Epithelial cell of proximal tubule (primary cell): ENCODE measurements around the gene NES. TPM values are rescaled to one million over a fixed set of nuclear protein-coding genes. Genes with fewer than 3 reads are reported as not detected.

ENCODE experiments used
- DNase-seq: peaks from one replicate; pipeline ENCODE4 v3.0.0-alpha.2; 2011; ENCODE audit warnings: low read depth
- H3K4me3 ChIP-seq: 2 replicates; pipeline ENCODE4 v1.5.1; 2011; ENCODE audit warnings: low read depth, mild to moderate bottlenecking, low read length
- total RNA-seq: library from RNA; depleted of rRNA; stranded (reverse); fragments of >200 nt; gene quantifications from 2 replicates; pipeline ENCODE4 v1.2.3, GENCODE V29; 2015
- TF ChIP-seq, protein P1 (sequence below): conservative IDR thresholded peaks from 2 replicates; pipeline ENCODE4 v1.5.1; 2012; ENCODE audit warnings: low read depth, mild to moderate bottlenecking, low read length

NES gene
- total RNA-seq, 1 donor from 2014 or later = 70.2 TPM

DNA sequence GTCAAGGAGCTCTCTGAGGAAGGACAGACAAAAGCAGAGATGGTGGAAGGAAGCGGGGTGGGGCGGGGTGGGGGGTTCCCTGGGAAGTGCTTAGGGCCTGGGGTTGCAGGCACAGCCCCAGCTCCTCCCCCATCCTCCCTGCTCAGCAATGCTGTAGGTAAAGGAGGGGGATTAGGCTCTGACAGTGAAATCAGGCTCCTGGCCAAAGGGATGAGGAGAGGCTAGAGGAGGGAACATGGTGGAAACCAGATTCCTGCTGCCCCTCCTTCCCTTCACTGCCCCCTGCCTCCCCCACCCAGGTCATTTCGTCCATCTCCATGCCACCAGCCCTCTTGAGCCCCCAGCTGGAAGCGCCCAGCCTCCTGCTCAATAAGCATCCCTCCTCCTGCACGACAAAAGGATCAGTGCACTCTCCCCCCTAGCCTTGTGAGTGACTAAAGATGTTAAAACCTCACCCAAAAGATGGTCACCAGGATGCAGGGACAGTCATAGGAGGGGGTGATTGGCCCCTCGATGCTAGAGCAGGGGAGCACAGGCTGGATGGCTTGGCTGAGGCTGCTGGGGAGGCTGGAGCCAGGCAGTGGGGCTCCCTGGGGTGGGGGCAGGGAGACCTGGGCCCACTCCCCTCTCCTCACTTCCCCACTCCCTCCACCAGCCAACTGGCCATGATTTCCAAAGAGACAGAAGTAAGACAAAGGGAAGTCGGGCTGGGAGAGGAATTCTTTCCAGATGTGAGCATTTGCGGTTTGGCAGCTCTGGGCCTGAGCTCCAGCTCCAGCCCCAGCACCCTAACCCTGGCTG is 30.4 kb upstream of the NES start:
- TF ChIP-seq, protein P1, sequence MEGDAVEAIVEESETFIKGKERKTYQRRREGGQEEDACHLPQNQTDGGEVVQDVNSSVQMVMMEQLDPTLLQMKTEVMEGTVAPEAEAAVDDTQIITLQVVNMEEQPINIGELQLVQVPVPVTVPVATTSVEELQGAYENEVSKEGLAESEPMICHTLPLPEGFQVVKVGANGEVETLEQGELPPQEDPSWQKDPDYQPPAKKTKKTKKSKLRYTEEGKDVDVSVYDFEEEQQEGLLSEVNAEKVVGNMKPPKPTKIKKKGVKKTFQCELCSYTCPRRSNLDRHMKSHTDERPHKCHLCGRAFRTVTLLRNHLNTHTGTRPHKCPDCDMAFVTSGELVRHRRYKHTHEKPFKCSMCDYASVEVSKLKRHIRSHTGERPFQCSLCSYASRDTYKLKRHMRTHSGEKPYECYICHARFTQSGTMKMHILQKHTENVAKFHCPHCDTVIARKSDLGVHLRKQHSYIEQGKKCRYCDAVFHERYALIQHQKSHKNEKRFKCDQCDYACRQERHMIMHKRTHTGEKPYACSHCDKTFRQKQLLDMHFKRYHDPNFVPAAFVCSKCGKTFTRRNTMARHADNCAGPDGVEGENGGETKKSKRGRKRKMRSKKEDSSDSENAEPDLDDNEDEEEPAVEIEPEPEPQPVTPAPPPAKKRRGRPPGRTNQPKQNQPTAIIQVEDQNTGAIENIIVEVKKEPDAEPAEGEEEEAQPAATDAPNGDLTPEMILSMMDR = no peak
- no peak for DNase-seq
- H3K4me3 ChIP-seq = no peak overlapping the region

DNA sequence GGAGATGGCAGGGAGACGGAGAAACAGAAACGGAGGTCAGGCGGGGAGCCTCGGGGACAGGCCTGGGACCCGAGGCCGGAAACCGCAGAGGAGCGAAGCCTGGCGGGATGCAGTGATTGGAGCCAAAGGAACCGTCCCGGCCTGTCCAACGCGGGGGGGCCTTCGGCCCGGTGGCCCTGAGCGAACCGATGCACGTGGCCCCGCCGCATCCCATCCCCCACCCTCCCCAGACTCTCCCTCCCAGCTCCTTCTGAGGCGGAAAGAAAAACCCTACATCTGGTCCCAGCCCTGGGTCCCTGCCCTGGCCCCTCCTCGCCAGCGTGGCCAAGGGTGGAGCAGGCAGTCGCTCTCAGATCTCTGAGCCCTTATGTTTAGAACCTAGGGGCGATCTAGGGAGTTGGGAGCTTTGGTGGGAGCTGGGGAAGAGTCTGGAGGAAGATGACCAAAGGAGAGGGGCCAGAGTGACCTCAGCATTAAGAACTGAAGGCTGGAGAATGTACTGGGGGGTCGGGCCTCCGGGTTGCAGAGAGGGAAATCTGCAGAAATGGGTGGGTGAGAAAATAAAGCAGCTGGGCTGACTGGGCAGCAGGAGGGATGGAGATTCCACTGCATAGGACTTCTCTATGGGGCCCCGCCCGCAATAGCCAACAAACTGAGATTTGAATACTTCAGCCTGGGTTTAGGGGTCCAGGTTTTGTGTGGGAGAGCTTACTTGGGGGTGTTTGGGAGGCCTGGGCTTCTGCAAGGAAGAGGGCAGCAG is 29.6 kb upstream of the NES start:
- H3K4me3 ChIP-seq = peak overlapping the region; percentile 55
- TF ChIP-seq, protein P1 = no peak
- no peak for DNase-seq

DNA sequence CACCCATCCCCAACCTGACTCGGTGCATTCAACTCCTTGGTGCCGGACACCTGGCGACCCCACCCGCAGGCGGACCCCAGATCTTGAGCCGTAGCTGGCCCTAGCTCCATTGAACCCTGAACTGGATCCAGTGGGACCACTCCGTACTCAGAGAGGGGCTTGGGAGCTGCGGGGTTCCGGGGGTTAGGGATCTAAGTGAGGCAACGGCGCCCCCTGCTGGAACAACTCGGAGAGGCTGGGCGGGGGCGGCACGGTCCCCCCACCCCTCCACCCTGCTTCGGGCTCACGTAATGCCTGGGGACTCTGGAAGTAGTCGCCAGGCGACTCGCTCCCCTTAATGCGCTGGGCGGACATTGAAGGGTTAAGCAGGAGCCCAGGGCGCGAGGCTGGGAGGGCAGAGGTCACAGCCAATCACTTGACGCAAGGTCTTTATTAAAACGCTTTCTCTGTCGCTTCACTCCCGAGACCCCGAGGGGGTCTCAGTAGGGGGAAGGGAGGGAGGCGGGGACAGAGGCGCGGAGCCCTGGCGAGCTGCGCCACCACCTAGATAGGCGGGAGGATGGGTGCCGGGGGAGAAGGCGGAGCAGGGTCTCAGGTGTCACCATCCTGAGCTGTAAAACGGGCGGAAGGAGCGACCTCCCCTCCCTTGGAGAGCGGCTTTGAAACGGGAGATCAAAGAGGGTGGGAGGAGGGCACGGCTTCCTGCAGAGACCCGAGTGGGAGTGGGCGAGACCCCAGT is 28.9 kb upstream of the NES start:
- TF ChIP-seq, protein P1 = peak; percentile 82
- no peak for DNase-seq

DNA sequence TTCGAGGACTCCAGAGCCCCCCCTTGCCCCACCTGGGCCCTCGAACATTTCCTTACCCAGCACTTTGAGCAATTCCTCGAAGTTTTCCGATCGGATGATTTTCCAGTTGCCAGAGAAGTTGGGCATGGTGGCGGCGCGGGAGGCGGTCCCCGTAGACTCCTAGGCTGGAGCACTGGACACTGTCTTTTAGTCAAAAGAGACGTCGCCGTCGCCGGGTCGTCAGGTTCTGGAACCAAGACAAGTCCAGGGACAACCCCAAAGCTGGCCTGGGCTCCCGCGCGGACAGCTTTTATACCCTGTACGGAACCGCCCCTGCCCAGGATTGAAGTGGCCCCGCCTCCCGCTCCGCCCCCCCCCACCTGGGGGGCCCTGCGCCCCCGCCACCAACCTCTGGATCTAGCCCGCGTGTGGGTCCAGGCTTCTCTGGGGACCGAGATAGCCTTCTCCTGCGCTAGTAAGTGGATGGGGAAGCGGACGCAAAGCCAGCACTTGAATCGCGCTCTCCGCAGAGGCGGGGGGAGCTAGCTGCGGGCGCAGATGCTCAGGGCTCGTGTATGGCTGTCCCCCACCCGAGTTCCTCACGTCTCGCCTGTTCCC is 28.2 kb upstream of the NES start, which contains the start of gene CRABP2:
Gene CRABP2, minus strand, starts transcription at position 263 of the 597 bp plus-strand sequence. Its CDS starts 137 bp downstream, at position 126.
- TF ChIP-seq, protein P1 = peak; percentile 1
- DNase-seq = no peak
- H3K4me3 ChIP-seq = peak within 1 kb of the TSS; percentile 55

More for the DNA sequence above, 28.9 kb upstream of the NES start:
- peak overlapping the region; percentile 55 for H3K4me3 ChIP-seq

DNA sequence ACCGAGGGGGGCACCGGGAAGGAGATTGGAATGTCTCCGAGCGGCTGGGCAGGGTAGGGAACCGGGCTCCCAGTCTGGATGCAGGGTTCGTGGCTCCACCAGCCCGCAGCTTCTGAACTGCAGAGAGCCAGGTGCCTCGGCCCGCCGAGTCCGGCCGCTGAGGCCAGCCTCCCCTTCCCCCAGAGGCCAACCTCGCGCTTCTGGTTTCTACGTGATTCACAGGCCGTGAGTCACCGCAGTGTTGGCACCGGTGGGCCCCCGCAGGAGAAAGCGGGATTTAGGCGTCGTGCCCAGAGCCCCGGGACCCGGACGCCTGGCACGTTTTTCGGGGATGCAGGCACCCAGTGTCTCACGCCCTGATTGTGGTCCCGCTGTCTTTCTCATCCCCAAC is 27.7 kb upstream of the NES start:
- DNase-seq = no peak
- H3K4me3 ChIP-seq = peak overlapping the region; percentile 55
- TF ChIP-seq, protein P1 = peak; percentile 2

DNA sequence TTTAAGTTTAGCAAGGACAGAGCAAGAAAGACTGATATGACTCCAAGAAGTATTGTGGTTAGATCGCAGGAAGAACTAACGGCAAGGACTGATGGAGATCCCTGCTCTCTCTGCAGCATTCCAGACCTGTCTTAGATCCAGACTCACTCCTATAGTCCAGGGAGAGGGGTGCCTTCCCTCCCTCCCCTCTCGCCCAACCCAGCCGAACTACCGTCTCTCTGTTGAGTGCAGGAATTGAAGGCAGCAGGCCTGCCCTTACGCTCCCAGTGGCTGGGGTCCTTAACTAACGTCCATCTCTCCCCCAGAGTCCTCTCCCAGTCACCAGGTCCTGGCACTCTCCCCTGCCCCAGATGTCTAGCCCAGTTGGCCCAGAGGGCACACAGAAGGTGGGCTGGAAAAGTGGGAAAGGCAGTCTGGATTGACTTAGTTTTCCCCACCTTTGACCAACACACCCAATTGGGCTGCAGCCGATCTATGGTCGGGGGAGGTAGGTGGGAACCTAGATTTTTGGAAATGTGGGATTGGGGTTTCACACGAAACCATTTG is 27.0 kb upstream of the NES start:
- H3K4me3 ChIP-seq = no peak overlapping the region
- TF ChIP-seq, protein P1 = no peak
- no peak for DNase-seq
